NCI-H345 (cell line): ENCODE measurements around the gene DENND2D.
"Not testable (repeated sequence)": the region's sequence is repeated elsewhere in the genome, so short reads cannot be mapped to it uniquely, and the experiment has no call there.

Source experiments
- DNase-seq: peaks from one replicate; lab custom pipeline; 2025; lab: John Stamatoyannopoulos, UW

DENND2D gene

DNA sequence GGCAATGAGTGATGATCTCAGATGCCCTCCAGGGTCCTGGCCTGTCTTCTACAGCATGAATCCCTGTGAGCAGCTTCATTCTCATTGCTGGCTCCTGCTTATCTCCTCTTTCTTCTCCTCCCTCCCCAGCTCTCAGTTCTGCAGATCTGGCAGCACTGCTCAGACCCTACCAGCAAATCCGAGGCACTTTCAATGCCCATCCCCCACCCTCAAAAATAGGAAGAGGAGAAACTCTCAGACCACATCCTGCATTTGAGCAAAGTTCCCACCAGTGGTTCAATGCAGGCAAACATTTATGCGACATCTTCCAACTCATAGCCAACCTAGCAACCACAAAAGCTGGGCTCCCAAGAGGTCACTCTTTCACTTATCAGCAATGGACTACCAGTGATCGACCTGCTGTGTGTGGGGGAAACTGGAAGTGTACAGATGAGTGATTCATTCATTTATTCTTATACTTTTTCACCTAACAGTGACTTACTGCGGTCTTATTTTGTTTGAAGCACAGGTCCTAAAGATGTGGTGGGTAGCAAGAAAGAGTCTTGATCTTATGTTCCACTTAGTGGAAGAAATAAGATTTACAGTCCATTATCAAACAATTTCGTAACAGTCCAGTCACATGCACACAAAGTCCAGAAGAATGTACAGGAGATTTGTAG is 21.3 kb upstream of the DENND2D start:
- no peak for DNase-seq

- DNase-seq, result no peak
Observed at GRCh38 chr1:111221276-111221632, 20.8 kb upstream of the DENND2D start.

GRCh38 chr1:111220302-111220890 is 19.9 kb upstream of the DENND2D start:
- no peak for DNase-seq

GRCh38 chr1:111219557-111220286 is 19.3 kb upstream of the DENND2D start:
- DNase-seq, result no peak

- DNase-seq, result no peak
Observed at GRCh38 chr1:111218701-111219556, 18.5 kb upstream of the DENND2D start.

- DNase-seq, result no peak
Observed at GRCh38 chr1:111217183-111217910, 16.9 kb upstream of the DENND2D start.

GRCh38 chr1:111216751-111217150 is 16.3 kb upstream of the DENND2D start:
- no peak for DNase-seq

- DNase-seq, result not testable (repeated sequence)
Observed at GRCh38 chr1:111215285-111215684, 14.8 kb upstream of the DENND2D start.

GRCh38 chr1:111214884-111215283 is 14.4 kb upstream of the DENND2D start:
- DNase-seq, result no peak

DNA sequence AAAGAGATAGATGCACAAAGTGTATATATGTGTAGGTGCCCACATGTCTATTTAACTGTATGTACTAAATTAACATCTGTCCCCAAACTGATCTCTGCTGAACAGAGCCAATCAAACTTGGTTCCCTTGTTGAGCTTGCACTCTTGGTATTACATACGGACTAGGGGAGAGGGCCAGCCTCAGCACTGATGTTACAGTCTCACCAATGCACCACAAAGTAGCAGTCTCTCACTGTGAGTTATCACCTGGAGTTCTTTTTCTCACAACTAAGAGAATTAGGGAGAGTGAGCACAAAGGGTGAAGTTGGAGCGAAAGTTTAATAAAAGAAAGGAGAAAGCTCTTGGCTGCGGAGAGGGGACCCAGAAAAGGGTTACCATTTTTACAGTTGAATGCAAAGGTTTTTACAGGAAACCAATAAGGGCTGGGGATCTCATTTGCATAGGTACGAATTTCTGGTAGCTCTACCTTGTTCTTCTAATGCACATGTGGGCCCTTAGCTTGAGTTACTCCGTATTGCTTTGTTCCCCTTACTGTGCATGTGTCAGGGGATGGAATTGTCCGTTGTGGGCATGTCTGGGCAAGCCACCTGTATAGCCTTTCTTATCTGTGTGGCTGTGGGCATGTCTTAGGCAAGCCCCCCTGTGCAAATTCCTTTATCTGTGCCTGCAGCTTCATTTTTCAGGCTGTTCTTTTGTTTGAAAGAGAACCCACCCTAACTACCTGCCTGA is 13.8 kb upstream of the DENND2D start:
- no peak for DNase-seq

DNA sequence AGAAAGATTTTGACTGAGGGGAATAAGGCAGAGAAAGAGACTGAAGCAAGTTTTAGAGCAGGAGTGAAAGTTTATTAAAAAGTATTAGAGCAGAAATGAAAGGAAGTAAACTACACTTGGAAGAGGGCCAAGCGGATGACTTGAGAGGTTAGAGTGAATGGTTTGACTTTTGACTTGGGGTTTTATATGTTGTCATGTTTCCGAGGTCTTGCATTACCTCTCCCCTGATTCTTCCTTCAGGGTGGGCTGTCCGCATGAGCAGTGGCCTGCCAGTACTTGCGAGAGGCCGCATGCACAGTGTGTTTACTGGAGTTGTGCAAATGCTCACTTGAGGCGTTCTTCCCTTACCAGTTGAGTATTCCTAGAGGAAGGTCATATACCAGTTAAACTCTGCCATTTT is 13.0 kb upstream of the DENND2D start:
- DNase-seq, result no peak

GRCh38 chr1:111212634-111213335 is 12.3 kb upstream of the DENND2D start:
- no peak for DNase-seq

DNA sequence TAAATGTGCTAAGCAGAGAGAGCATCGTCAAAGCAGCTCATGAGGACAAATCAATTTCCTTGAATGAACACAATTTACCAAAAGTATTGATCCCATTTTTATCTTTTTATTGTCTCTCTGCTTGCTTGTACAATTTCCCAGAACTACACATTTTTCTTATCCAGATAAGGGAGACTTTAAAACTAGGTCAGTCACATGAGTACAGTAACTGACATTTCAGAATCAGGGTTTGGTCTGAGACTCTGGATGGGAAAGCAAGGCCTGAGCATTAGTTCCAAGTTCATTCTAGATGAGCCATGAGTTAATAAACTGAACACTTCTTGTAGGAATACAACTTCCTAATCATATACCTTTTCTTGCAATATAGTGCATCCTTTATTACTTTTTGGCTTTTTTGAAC is 11.5 kb upstream of the DENND2D start:
- DNase-seq, result no peak

DNA sequence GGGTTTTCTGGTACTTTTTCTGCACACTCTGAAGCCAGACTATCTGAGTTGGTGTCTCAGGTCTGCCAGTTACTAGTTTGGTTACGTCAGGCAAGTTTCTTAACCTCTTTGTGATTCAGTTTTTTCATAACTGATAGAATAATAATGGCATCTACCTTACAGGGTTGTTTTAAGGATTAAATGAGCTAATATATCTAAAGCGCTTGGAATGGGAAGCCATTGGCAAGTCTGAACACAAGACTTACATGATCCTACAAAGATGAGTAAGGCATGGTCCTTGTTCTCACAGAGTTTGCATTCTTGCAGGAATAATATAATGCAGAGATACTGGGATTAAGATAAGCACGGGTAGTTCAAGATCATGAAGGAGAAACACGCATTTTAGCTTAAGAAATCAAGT is 9.2 kb upstream of the DENND2D start:
- DNase-seq, result no peak

DNA sequence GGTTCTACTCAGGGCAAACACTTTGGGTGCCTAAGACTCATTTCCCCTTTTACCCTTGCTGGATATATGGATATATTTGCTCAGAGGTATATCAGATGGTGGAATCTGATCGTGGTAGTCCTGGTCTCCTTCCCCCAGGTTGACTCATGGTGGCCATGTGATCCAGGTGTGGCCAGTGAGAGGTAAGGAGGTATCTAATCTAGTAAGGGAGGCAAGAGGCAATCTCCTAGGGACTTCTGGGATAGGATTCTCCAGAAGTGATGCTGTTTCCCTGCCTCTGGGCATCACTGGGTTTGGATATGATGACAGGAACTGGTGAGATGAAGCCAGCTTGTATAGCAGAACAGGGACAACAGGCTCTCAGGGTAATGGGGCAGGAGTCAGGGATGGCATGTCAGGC is 8.5 kb upstream of the DENND2D start:
- DNase-seq, result no peak

DNA sequence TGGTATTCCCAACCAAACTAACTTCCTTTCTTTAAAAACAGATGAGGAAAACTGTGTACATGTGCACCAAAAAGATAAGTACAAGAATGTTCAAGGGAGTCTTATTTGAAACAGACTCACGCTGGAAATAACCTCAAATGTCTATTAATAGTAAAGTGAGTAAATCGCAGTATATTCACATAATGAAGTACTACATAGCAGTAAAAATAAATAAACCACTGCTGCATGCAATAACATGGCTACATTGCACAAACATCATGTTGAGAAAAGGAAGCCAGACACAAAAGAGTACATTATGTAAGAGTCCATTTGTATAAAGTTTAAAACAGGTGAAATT is 5.2 kb upstream of the DENND2D start:
- no peak for DNase-seq

DNA sequence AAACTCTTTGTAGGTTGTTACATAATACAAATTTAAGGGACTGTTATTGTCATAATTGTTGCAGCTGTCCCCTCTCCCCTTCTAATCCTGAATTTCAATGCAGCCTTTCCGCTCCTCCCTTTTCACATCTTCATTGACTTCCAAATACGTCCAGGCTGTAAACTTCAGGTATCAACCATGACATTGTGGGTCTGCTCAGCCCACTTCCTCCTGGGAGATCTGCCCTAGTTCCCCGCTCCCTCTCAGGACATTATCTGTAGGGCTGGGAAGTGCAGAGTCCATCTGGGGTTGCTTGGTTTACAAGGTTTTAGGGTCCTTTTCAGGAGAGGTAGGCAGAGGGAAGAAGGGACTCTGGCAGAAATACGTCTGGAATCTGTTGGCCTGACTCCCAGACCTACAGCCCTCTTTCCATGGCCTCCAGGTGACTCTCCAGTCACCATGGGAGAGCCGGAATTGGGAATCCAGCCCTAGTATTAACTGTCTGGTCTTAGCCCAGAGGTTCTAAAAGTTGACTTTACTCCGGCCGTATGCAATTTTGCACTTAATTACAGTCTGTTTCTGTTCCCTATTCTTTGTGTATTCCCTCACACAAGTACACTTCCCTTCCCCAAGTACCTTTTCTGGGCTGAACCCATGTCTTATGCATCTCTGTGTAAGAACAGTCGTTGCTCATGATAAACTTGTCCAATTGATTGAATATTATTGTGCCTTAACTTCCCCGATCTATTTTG is 4.7 kb upstream of the DENND2D start:
- DNase-seq, result no peak

GRCh38 chr1:111204201-111204982 is 3.9 kb upstream of the DENND2D start:
- DNase-seq, result peak; percentile 31

GRCh38 chr1:111203681-111204200 is 3.3 kb upstream of the DENND2D start:
- peak; percentile 42 for DNase-seq
